NCI-H82 treated with DMSO at 0.1 percent for 48 hours (cell line): ENCODE data around the gene MIDN.

Source experiments
- DNase-seq: peaks from one replicate; lab custom pipeline; 2025; ENCODE audit not compliant: unreplicated experiment; lab: John Stamatoyannopoulos, UW

Gene MIDN

GRCh38 chr19:1220976-1221903, 27.1 kb upstream of the MIDN start:
- no peak for DNase-seq

DNA sequence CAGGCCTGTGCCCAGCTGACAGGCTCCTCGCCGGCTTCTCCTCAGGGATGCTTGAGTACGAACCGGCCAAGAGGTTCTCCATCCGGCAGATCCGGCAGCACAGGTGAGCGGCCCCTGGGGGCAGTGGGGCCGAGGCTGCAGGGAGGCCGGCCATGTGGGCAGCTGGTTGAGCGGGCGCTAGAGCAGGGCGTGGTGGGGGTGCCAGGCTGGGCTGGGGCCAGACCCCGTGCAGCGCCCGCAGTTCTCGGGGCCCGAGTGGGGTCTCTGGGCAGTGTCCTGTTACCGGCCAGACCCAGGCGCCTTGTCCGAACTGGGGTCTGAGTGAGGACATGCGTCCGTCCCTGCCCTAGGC, 26.5 kb upstream of the MIDN start:
- DNase-seq: no peak

GRCh38 chr19:1222394-1222793, 26.0 kb upstream of the MIDN start:
- DNase-seq: no peak

- DNase-seq: no peak
Observed at GRCh38 chr19:1223018-1223855, 25.1 kb upstream of the MIDN start.

- DNase-seq: no peak
Observed at GRCh38 chr19:1224047-1224825, 24.1 kb upstream of the MIDN start.

DNA sequence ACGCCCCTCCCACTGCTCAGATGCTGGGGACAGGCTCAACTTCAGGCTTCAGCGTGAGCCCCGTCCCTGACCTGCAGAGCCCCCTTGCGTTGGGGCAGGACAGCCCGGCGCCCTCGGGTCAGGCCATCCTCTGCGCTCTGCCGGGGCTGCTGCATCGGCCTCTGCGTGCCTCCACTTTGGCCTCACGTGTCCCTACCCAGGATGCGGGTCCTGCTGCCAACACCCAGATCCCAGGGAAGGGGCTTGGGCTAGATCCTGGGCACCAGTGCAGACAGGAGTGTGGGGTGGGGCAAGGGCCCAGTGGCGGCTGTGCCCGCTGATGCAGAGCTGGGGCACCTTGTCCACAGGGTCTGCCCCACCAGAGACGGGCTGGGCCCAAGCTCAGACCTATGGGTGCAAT, 23.5 kb upstream of the MIDN start:
- no peak for DNase-seq

DNA sequence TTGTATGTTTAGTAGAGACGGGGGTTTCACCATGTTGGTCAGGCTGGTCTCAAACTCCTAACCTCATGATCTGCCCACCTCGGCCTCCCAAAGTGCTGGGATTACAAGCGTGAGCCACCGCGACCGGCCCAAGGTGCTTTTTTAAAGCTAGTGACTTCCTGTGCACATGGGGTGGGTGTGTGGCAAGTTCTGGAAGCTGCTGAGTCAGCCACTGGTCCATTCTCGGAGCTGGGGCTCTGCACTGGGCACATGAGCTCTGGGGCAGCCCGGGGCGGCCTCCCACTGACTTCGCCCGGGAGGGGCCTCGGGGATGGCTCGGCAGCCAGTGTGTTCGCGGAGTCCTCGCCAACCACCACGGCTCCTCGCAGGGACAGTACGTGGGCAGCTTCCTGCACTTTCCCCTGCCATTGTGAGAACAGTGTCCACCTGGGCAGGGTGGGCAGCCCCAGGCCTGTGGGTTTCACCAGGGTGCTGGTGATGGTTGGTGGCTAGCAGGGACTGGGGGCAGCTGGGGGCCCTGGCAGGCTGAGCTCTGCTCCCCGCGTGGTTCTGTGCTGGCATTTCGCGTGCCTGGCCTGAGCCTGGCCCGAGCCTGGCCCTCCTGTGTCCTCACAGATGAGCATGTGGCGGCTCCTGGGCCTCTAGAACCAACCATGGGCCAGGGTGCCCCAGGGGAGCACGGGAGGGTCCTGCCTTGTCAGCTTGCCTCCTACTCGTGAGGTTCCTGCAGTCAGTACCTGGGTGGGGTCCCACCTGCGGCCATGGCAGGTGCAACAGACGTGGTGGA, 22.8 kb upstream of the MIDN start:
- DNase-seq: no peak

DNA sequence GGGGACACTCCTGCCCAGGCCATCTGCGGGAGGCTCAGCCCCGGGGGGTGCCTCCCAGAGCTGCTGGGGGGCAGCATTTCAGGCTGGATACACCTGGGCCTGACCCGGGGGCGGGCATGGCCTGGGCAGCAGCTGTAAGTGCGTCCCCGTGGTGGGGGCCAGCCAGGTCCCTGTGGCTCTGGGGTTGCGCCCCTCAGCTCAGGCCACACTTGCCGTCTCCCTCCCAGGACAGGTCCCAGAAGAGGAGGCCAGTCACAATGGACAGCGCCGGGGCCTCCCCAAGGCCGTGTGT, 22.2 kb upstream of the MIDN start:
- no peak for DNase-seq

- DNase-seq: no peak
Observed at GRCh38 chr19:1226522-1227303, 21.7 kb upstream of the MIDN start.

DNA sequence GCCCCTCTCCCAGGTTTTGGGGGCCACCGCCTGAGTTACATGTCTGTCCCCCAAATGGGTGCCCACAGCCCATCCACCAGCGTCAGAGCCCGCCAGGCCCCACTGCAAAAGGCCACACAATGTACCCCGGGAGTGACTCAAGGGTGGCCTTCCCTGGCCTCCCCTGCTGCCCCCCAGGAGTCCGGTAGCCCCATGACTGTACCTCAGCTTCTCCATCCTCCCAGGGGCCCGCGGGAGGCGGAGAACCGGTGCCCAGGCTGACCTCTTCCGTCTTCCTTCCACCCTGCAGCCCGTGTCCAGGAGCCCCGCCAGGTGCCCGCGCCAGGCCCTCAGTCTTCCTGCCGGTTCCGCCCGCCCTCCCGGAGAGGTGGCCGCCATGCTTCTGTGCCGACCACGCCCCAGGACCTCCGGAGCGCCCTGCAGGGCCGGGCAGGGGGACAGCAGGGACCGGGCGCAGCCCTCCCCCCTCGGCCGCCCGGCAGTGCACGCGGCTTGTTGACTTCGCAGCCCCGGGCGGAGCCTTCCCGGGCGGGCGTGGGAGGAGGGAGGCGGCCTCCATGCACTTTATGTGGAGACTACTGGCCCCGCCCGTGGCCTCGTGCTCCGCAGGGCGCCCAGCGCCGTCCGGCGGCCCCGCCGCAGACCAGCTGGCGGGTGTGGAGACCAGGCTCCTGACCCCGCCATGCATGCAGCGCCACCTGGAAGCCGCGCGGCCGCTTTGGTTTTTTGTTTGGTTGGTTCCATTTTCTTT, 20.9 kb upstream of the MIDN start:
- no peak for DNase-seq

DNA sequence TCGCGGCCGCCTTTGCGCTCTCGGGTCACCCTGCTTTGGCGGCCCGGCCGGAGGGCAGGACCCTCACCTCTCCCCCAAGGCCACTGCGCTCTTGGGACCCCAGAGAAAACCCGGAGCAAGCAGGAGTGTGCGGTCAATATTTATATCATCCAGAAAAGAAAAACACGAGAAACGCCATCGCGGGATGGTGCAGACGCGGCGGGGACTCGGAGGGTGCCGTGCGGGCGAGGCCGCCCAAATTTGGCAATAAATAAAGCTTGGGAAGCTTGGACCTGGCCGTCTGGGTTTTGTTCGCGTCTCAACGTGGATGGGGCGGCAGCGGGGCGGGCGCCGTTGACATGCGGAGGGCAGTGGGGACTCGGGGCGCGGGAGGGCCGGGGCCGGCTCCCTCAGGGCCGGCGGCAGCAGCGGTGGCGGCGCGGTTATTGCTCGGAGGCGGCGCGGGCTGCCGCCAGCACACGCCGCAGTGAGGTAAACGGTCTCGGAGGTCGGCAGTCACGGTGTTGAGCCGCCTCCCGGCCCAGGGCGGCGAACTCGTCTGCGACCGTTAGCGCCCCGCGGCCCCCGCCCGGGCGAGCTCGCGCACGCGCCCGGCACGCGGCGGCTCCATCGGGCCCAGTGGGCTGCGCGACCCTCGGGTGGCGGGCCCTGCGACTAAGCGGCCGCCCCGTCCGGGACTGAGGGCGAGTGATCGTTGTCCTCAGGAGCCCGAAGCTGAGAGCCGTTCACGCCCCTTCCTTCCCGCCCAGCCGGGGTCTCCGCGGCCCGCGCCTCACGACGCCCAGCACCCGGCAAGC, 20.0 kb upstream of the MIDN start:
- no peak for DNase-seq

- DNase-seq: no peak
Observed at GRCh38 chr19:1229056-1229923, 19.1 kb upstream of the MIDN start.

DNA sequence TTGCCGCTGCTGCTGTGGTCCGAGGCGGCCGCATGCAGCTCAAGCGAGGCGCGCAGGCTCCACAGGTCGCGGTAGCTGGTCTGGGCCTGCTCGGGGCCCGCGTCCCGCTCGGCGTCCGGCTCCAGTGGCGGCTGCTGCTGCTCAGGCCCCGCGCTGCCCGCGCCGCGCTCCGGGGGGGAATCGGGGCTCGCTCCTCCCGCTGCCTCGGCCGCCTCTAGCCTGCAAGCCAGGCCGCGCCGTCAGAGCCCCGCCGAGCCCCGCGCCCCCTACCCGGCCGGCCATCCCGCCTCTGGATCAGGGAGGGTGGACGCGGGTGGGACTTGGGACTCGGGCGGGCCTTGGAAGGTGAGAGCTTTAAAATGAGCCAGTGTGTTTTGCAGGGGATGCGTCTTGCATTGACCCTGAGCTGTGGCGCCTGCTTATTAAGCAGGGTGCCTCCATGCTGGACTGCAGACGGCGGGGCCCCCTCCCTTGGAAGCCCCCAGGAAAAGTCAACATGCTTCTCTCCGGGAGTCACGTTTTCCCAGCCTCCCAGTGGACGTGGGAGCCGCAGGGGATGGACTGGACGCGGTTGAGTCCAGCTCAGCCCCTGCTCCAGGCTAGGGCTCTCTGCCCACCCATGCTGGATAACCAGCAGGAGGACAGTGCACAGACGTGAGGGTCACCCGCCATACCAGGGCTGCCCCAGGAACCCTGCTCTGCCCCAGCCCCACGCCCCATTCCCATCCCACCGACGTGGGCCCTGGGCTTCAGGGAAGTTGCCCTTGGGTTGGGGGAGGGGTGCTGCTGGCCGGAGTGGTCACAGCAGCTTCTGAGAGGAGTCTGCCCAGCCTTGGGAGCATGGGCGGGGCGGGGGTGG, 18.2 kb upstream of the MIDN start:
- no peak for DNase-seq

DNA sequence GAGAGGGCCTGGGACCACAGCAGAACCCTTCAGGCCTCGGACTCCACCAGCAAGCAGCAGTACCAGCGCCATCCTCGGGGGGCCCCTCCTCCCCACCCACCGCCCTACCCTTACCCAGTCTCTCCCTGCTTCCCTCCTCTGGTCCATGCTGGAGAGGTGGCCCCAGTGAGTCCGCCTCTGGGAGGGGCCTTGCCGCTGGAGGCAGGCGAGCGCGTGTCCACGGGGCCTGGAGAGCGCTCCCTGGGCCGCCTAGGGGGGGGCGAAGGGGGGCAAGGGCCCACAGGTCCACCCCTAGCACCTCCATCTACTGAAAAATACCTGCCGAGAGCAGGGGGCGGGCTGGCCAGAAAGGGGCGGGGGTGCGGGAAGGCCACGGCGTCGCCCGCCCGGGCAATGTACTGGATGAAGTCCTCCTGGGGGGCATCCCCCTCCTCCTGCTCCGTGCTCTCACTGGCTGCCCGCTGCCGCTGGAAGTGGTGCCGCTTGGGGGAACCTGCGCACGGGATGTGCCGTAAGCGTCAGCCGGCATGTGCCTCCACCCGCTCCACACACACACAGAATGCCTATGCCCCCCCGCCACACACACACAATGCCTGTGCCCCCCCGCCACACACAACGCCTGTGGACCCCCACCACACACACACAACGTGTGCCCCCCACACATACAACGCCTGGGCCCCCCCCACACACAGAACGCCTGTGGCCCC, 17.4 kb upstream of the MIDN start:
- no peak for DNase-seq

DNA sequence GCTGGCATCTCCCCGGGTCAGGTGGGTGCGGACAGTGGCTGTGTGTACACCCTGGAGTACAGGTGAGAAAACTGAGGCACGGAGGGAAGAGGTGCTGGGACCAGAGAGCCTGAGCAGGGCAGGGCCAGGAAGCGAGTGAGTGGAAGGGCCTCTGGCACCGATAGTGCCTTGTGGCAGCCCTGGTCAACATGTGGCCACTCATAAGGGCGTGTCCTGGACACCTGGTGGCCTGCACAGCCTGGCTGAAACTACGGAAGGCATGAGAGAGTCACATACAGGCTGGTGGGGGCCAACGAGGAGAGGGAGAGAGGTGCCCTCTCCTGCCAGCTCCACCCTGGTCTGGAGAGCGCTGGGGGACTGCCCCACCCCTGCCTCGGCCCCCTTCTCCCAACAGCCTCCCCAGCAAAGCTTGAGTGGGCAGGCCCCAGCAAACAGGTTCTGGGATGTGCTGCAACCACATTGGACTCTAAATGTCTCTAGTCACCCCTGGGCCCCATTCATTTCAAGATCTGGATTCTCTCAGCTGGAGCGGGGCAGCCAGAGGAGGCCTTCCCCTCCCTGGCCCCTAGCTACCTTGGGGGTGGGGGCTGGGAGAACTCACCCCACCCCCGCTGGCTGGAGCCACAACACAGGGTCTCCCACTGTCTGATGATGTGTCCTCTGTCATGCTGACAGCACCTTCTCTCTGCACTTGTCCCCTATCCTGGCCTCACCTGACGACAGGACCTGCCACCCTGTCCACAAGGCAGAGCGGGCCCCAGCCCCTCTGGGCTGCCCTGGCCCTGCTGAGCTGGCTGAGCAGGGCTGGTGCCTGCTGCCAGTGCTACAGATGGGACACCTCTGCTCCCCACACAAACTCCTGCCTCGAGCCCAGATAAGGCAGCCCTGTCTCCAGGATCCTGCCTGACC, 16.4 kb upstream of the MIDN start:
- DNase-seq: no peak
